Measurements from ENCODE around the gene C5orf52.
"Not testable (repeated sequence)": the region's sequence is repeated elsewhere in the genome, so short reads cannot be mapped to it uniquely, and the experiment has no call there.

The C5orf52 gene

GRCh38 chr5:157670662-157671591, at the start of gene C5orf52:
Gene C5orf52, plus strand, starts transcription at chr5:157671533. Its CDS starts 82 bp downstream, at chr5:157671615.
- DNase-seq, result peak; percentile 90

GRCh38 chr5:157624144-157624543, 47.2 kb upstream of the C5orf52 start:
- DNase-seq, result no peak

DNA sequence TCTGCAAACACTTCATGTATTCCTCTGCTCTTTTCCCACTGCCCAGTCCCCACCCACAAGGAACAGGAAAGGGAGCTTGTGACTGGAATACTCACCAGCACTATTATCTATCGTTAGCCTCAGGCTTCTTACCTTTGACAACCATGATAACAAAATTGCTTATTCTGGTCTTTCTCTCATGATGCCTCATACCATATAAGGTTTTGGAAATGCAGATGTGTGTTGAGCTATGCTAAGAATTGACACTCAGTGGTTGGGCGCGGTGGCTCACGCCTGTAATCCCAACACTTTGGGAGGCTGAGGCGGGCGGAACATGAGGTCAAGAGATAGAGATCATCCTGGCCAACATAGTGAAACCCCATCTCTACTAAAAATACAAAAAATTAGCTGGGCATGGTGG, 44.5 kb upstream of the C5orf52 start:
- no peak for DNase-seq

DNA sequence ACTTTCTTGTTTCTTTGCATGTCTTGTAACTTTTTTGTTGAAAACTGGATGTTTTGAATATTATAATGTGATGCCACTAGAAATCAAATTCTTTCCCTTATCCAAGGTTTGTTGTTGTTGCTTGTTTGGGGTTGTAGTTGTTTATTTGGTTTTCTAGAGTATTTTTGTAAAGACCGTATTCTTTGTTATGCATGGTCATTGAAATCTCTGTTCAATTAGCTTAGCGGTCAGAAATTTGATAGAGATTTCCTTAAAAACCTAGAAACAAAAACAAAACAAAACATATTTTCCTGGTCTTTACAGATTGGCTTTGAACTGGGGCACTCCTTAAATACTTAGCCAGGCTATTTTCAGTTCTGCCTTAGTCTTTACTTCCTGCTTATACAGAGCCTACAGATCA, 41.0 kb upstream of the C5orf52 start:
- no peak for DNase-seq

DNA sequence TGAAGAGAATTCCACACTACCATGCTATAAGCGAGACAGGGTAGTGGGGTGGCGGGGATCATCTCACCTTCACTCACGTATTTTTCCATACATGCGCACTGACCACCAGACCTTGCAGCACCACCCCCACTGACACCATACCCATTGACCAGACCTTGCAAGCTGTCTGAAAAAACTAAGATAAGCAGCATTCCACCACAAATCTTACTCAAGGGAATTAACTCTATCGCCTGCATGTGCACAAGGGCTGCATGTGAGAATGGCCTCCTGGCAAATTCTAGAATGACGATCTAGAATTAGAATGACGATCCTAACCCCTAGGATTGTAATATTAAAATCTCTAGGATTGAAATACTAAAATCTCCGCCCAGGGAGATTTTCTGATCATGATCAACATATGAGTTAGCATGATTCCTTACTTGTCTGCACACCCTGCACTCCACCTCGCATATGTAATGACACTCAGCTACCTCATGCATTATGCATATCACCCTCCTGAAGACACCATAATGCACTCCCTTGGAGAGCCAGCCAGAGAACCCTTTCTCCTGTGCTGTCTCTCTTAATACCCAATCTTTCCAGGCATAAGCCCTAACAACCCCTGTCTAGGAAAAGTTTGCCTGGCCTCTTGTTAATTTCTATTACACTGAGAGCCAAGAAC, 30.8 kb upstream of the C5orf52 start:
- peak; percentile 11 for DNase-seq

DNA sequence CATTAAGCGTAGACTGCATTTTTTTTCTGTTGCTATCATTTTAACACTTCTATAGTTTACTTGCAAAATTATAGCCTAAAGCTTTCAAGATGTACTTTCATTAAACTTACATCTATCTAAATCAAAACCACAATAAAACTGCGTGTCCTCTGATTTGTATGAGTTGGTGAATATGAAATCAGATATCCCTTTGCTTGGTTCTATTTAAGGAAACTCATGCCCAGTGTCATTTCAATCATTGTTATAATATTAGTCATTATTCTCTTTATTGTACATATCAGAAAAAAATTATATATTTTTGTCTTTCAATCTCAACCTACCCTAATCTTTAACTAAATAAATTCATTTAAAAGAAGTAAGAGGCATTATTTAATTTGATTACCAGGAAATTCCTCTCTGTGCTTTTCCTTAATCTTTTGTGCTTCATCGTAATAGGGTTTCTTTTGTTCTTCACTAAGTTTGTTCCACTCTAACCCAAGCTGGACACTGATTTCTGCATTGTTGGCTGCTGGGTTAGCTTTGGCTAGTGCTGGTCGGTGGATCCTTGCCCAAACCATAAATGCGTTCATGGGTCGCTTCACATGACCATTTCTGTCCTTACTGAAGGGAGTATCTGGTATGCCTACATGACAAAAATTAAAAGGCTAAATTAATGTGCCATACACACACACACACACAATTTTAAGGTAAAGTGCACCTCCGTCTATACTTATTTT, 22.9 kb upstream of the C5orf52 start:
- DNase-seq, result no peak

GRCh38 chr5:157649101-157649500, 22.2 kb upstream of the C5orf52 start:
- DNase-seq, result no peak

DNA sequence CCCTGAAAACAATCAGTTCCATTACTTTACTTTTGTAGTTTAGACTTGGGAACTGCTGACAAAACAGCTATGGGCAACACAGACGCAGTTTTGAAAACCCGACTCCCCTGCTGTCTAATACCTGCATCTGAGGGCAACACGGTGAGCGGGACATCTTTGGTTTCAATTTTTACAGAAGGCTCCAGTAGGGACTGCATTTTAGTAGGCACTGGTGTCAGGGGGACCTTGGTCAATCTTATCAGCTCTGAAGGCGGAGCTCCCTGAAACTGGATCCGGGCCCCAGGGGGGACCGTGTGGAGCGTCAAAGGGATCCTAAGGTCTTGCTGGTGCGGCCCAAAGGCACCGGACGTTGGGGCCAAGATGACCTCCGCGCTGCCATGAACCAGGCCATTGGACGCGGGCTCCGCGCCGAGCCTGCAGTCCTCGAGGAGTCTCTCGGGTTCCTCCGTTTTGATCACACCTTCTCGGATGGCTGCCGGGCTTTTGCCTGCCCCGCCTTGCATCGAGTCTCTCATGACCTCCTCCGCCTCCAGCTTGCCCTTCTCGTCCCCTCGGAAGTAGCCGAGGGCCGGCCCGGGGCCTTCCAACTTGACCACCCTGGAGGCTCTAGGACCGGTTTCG, 20.2 kb upstream of the C5orf52 start:
- DNase-seq, result peak; percentile 3

- peak; percentile 85 for DNase-seq
These were observed 19.5 kb upstream of the C5orf52 start for GRCh38 chr5:157651623-157652376.

GRCh38 chr5:157652377-157652692, 19.0 kb upstream of the C5orf52 start, which contains the start of gene SOX30:
Gene SOX30, minus strand, starts transcription at chr5:157652438. Its CDS starts 360 bp downstream, at chr5:157652078.
- no peak for DNase-seq

GRCh38 chr5:157657516-157657915, 13.8 kb upstream of the C5orf52 start:
- DNase-seq, result no peak

- DNase-seq, result no peak
These were observed 12.4 kb upstream of the C5orf52 start for GRCh38 chr5:157658893-157659292.

GRCh38 chr5:157659868-157660660, 11.3 kb upstream of the C5orf52 start:
- no peak for DNase-seq

- DNase-seq, result no peak
These were observed 5.8 kb upstream of the C5orf52 start for GRCh38 chr5:157665467-157666070.

DNA sequence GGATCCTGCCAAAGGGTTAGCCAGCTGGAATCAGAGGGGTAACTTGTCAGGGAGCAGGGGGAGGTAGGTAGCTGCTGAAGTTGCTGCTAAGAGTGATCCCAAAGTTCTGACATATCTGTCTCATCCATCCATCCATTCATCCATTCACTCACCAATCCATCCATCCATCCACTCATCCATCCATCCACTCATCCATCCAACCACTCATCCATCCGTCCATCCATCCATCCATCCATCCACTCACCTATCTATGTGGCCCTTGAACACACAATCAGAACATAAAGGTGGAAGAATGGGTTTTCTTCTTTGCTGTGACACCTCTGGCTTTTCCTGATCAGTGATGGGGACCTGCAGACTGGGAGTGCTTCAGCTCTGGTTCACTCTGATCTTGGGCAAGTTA, 3.0 kb upstream of the C5orf52 start:
- DNase-seq, result no peak

DNA sequence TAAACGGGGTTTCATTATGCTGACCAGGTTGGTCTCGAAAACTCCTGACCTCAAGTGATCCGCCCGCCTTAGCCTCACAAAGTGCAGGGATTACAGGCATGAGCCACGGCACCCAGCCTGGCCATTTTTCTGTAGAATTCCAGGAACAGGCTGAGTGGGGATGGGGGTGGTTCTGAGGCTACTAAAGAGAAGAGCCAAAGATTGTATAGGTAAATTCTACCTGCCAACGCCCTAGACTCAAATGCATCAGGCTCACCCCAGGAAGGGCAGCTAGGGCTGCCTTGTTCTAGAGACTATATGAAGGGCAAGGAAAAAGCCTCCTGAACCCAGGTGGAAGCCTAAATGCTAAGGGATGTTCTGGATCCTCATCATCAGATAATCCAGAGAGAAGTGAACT, 1.6 kb upstream of the C5orf52 start:
- no peak for DNase-seq

DNA sequence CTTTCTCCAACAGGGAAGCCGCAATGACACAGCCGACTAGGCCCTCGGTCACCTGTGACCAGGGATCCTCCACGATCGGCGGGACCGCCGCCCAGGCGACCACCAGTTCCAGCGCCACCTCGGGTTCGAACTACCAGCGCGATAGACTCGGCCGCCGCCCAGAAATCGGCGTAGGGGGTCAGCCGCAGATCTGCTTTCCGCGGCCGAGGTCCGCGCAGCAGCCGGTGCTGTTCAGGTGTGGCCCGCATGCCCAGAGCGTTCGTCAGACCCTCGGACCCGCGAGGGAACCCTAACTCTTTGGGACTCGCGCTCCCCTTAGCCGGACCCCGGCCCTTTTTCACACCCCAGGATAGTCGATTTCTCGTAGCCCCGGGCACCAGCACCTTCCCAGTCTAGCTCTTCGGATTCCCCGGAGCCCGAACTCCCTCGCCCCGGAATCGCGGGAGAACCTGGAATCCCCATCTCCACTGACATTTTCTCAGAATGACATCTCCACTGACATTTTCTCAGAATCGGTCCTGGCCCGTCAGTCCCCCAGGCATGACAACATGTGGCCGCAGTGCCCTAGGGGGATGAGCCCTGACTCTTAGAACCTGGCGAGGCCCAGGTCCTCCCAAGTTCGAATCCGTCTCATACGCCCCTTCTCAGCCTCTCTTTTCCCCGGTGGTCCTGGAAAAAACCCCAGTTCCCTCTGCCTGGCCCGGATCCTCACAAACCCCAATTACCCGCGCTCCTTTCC, 428 bp downstream of the C5orf52 start:
- no peak for DNase-seq

DNA sequence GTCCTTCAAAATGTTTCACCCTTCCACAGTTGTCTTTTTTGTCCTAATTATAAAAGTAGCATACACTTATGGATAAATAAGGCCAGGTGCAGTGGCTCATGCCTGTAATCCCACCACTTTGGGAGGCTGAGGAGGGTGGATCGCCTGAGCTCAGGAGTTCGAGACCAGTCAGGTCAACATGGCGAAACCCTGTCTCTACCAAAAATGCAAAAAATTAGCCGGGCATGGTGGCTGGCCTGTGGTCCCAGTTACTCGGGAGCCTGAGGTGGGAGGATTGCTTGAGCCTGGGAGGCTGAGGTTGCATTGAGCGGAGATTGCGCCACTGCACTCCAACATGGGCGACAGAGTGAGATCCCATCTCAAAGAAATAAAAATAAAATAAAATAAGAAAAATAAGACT, 1.6 kb downstream of the C5orf52 start:
- DNase-seq, result no peak

- DNase-seq, result not testable (repeated sequence)
These were observed 3.0 kb downstream of the C5orf52 start for GRCh38 chr5:157674351-157674750.

DNA sequence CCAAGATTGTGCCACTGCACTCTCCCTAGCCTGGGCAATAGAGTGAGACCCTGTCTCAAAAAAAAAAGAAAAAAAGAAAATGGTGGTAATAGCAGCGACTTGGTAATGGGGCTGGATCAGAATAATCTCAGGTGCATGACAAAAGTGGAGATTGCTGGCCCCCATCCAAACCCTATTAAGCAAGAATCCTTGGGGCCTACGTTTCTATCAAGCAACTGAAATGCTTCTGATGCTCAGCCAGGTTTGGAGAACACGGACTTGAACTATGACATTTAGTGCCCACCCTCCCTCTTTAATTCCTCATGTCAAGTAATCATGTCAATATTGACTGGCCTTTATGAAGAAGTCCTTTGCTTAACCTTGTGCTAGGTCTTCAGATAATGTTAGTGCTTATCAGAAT, 6.6 kb downstream of the C5orf52 start:
- no peak for DNase-seq
